Hepatocyte (in vitro differentiated cells): ENCODE measurements around the gene EFNB1.

ENCODE experiments used
- EZH2phosphoT487 ChIP-seq: fragments of 200-600 bp; sonication (generic); IDR thresholded peaks from one replicate; pipeline ENCODE4 v1.6.1; 2018; ENCODE audit warnings: antibody characterized with exemption, mild to moderate bottlenecking, low read depth, moderate library complexity; ENCODE audit not compliant: unreplicated experiment, severe bottlenecking
- TF ChIP-seq, protein P1 (sequence below): fragments of 200-600 bp; sonication (generic); IDR thresholded peaks from 2 replicates; pipeline ENCODE4 v1.5.1; 2016; ENCODE audit warnings: antibody characterized with exemption, mild to moderate bottlenecking; ENCODE audit not compliant: poor library complexity

GRCh38 chrX:68823413-68824151, 5.2 kb upstream of the EFNB1 start:
- TF ChIP-seq, protein P1, sequence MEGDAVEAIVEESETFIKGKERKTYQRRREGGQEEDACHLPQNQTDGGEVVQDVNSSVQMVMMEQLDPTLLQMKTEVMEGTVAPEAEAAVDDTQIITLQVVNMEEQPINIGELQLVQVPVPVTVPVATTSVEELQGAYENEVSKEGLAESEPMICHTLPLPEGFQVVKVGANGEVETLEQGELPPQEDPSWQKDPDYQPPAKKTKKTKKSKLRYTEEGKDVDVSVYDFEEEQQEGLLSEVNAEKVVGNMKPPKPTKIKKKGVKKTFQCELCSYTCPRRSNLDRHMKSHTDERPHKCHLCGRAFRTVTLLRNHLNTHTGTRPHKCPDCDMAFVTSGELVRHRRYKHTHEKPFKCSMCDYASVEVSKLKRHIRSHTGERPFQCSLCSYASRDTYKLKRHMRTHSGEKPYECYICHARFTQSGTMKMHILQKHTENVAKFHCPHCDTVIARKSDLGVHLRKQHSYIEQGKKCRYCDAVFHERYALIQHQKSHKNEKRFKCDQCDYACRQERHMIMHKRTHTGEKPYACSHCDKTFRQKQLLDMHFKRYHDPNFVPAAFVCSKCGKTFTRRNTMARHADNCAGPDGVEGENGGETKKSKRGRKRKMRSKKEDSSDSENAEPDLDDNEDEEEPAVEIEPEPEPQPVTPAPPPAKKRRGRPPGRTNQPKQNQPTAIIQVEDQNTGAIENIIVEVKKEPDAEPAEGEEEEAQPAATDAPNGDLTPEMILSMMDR, result no peak
- no peak for TF ChIP-seq EZH2phosphoT487
